GM21825 (cell line): ENCODE results near the gene PAM16.

ENCODE experiments used
- ATAC-seq: cut with Tn5 transposase; IDR thresholded peaks from one replicate; pipeline ENCODE4 v1.9.1; 2021; ENCODE audit warnings: mild to moderate bottlenecking, moderate library complexity; ENCODE audit not compliant: unreplicated experiment

The PAM16 gene

GRCh38 chr16:4322121-4323052, 28.7 kb downstream of the PAM16 start:
- no peak for ATAC-seq

- no peak for ATAC-seq
Observed at GRCh38 chr16:4321286-4322120, 29.6 kb downstream of the PAM16 start.

- no peak for ATAC-seq
Observed at GRCh38 chr16:4320571-4321137, 30.5 kb downstream of the PAM16 start.

GRCh38 chr16:4319454-4320421, 31.4 kb downstream of the PAM16 start:
- no peak for ATAC-seq

- no peak for ATAC-seq
Observed at GRCh38 chr16:4318967-4319366, 32.2 kb downstream of the PAM16 start.

- ATAC-seq: no peak
Observed at GRCh38 chr16:4318451-4318910, 32.6 kb downstream of the PAM16 start.

- ATAC-seq: no peak
Observed at GRCh38 chr16:4317532-4318450, 33.3 kb downstream of the PAM16 start.

GRCh38 chr16:4316864-4317531, 34.1 kb downstream of the PAM16 start:
- no peak for ATAC-seq

- ATAC-seq: no peak
Observed at GRCh38 chr16:4316108-4316863, 34.8 kb downstream of the PAM16 start.

- ATAC-seq: no peak
Observed at GRCh38 chr16:4315186-4316107, 35.7 kb downstream of the PAM16 start, which contains the start of gene GLIS2. GLIS2 (plus strand) TSS chr16:4316067; CDS start chr16:4332281, 16,214 bp downstream.

- ATAC-seq: no peak
Observed at GRCh38 chr16:4314532-4315185, 36.5 kb downstream of the PAM16 start.

GRCh38 chr16:4313563-4314531, 37.3 kb downstream of the PAM16 start:
- ATAC-seq: no peak

GRCh38 chr16:4309833-4310266, 41.3 kb downstream of the PAM16 start:
- ATAC-seq: no peak

- ATAC-seq: no peak
Observed at GRCh38 chr16:4309102-4309832, 41.9 kb downstream of the PAM16 start.
